Stimulated activated CD8-positive, alpha-beta memory T cell treated with anti-CD3 and anti-CD28 coated beads, Interleukin-4, amount 100 ng/mL, for 24 hours (primary cell): ENCODE results near the gene RPS6KL1.
A peak's percentile ranks its signal among the peaks of the same experiment; 100 is the strongest.

ENCODE experiments used
- DNase-seq: peaks from one replicate; pipeline ENCODE4 v3.0.0-alpha.2; 2020; ENCODE audit warnings: low read depth

The RPS6KL1 gene

DNA sequence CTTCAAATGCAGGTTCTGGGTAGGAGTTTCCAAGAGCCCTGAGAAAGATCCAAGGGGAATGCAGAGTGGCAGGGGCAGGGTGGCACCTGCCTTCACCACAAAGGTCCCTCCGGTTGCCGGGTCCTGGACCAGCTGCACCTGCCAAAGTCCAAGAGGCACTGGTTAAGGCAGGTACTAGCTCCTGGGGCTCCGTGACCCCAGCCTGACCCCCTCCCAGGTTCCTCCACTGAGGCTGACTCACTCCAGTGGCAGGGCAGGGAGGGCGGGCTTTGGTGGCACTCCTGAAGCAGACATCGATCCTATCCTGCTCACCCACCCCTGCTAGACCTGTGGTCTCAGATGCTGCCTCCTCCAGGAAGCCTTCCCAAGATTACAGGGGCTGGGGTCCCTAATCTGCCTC is 11.4 kb downstream of the RPS6KL1 start:
- DNase-seq = no peak

- DNase-seq = no peak
Measured at GRCh38 chr14:74911221-74911620, 11.8 kb downstream of the RPS6KL1 start.

DNA sequence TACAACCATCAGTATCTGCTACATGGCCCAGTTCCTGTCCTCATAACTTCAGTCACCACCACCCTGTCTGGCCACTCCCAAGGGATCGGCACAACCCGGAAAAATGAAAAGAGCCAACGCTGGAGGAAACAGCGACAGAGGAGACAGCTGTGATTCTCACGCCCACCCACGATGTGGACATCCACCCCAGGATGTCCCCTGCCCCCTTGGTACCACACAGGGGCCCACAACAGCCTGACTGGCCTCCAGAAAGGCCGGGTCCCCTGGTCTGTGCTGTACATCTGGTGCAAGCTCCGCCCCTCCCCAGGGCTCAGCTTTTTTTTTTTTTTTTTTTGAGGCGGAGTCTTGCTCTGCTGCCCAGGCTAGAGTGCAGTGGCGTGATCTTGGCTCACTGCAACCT is 12.5 kb downstream of the RPS6KL1 start:
- DNase-seq = no peak

DNA sequence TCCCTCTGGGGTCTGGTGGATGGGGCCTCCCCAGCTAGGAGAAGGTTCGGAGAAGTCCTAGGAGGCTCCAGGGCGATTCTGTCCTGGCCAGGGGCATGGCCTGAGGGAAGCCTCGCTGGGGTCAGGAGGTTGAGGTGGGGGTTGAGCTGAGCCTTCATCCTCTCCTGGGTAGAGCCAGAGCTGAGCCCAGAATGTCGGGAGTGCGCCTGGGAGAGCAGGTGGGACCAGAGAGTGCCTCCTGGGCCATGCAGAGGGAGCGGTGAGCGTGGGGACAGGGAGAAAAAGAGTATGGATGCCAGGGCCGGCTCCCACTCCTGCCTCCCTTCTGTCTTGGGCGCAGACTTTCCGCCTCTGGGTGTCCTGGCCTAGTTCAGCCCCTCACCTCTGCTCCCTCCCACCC is 13.1 kb downstream of the RPS6KL1 start:
- no peak for DNase-seq

DNA sequence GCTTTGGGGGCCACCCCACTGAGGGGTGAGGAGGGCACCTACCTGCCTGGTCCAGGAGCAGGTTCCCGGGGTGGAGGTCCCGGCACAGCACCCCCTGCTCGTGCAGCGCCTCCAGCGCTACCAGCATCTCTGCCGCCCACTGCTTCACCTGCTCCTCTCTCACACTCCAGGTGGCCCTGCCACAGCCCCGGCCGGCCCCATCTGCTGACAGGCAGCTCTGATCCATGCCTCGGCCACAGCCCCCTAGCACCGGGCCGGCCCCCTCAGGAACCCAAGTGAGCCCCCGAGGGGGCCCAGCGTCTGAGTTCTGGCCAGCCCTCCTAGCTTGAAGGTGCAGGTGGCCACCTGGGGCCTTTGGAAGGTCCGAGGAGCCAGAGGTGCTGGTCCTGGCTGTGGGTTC is 13.6 kb downstream of the RPS6KL1 start:
- no peak for DNase-seq

GRCh38 chr14:74908861-74909341 is 14.2 kb downstream of the RPS6KL1 start:
- DNase-seq = no peak

- no peak for DNase-seq
Measured at GRCh38 chr14:74907744-74908143, 15.3 kb downstream of the RPS6KL1 start.

GRCh38 chr14:74906925-74907521 is 16.0 kb downstream of the RPS6KL1 start:
- no peak for DNase-seq

DNA sequence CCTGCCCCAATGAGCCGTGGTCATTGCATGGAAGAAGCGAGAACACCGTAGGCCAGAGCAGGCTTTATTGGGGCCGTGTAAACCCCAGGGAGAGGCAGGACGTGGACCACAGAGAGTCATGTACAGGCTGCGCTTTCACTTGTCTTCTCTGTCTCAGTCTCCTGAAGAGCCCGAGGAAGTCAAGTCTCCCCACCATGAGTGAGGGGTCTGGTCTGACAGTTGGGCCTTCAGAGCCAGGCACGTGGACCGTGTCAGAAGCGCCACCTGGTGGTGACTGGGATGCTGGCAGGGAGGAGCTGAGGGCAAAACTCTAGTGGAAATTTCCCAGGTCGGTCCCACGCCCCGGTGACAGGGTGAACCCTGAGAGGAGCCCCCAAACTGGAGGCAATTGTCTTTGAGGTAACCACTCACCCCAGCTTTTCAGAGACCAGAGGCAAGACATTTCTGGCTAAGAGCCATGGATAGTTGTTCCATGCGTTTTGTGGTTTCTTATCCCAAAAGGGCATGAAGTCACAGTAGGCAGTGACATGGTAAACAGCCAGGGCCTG is 17.4 kb downstream of the RPS6KL1 start:
- DNase-seq = peak; percentile 70

GRCh38 chr14:74904635-74905503 is 18.2 kb downstream of the RPS6KL1 start:
- DNase-seq = no peak

- DNase-seq = no peak
Measured at GRCh38 chr14:74902941-74903705, 19.9 kb downstream of the RPS6KL1 start.

DNA sequence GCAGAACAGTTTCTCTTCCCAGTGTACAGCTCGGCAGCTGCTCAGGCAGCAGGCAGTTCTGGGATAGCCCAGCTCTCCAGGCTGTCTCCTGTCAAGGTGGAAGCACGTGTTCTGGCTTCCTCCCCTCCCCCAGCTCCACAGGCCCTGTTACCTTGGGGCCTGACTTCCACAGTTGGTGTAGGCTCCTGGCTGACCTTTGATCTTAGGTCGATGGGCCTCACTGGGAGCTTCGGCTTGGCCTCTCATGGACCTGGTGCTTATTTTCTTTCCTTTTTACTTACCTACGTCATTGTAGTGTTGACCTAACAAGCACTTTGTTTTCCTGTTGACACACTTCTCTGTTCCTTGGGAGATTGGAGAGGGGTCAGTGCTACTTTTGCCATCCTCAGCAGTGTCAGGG is 24.4 kb downstream of the RPS6KL1 start:
- DNase-seq = no peak

GRCh38 chr14:74898083-74898482 is 25.0 kb downstream of the RPS6KL1 start:
- DNase-seq = no peak

- DNase-seq = no peak
Measured at GRCh38 chr14:74897642-74898041, 25.4 kb downstream of the RPS6KL1 start.

- no peak for DNase-seq
Measured at GRCh38 chr14:74896400-74896799, 26.7 kb downstream of the RPS6KL1 start.

DNA sequence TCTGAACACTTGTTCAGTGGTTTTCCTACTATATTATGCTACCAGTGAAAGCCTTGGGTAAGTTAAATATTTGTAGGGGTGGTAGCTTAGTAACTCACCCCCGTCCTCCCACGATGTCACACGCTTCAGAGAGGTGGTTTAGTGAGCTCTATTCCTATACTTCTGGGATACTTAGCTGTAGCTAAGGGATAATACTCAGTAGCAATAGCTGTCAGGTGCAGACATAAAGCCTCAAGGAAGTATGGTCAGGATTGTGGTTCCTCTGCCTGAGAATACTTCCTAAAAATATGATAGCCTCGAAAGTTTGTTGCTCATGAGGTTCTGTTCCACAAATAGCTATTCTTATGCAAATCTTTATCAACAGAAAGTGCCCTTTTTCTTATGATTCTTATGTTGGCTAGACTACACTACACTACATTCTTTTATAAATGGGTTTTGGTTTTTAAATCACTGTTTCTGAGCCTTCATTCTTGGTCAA is 29.4 kb downstream of the RPS6KL1 start:
- no peak for DNase-seq

DNA sequence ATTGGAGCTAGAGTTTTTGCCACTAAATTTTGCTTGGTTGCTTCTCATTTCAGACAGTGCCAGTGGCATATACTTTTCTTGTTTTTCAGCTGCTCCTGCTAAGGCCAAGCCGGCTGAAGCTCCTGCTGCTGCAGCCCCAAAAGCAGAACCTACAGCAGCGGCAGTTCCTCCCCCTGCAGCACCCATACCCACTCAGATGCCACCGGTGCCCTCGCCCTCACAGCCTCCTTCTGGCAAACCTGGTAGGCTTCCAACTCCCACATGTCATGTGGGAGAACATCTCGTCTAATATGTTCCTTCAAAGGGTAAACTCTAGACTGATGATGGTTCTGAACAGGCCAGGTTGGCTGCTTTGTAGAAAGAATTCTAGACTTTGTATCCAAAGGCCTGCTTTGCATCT is 30.3 kb downstream of the RPS6KL1 start:
- no peak for DNase-seq

GRCh38 chr14:74891870-74892269 is 31.2 kb downstream of the RPS6KL1 start:
- no peak for DNase-seq

DNA sequence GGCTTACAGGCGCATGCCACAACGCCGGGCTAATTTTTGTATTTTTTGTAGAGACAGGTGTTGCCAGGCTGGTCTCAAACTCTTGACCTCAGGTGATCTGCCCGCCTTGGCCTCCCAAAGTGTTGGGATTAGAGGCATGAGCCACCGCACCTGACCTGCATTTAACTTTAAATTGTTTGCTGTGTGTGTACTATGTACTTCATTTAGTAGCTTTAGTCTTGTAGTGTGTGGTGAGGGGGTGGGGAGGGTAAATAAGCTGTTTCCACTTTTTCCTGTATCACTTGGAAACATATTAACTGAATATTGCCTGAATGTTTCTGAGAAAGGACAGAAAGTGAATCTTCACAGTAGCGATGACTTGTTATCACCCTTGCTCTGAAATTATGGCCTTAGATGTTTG is 32.8 kb downstream of the RPS6KL1 start:
- DNase-seq = no peak

- DNase-seq = no peak
Measured at GRCh38 chr14:74888164-74889158, 34.6 kb downstream of the RPS6KL1 start.

DNA sequence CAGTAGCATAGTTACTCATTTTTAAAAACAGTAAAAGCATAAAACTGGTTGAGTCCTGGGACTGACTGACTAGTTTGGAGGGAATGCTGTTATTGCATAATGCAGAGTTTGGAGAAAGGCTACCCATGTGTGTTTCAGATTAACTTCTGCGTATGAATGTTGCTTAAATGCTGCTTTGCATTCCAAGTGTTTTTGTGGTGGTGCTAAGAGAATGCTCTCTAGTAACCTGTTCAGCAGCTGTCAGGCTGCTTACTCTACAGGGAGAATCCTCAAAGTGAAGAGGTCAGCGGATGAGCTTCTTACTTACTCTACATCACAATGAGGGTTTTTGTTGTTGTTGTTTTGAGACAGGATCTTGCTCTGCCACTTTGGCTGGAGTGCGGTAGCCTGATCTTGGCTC is 37.1 kb downstream of the RPS6KL1 start:
- no peak for DNase-seq
